AG04449 (cell line): ENCODE measurements around the gene CUL1.

ENCODE experiments used
- CTCF ChIA-PET: fragments of 350-600 bp; formaldehyde crosslinking; extraction: SDS; loops from one replicate; lab custom pipeline; 2021; ENCODE audit warnings: antibody characterized with exemption; lab: Yijun Ruan, JAX
- POLR2A ChIA-PET: fragments of 400-600, 350-600 bp; formaldehyde crosslinking; extraction: SDS; loops from one replicate; lab custom pipeline; 2020; ENCODE audit warnings: antibody characterized with exemption, inconsistent platforms; lab: Yijun Ruan, JAX
- DNase-seq: peaks from one replicate; pipeline ENCODE4 v3.0.0-alpha.2; 2010; ENCODE audit warnings: low read depth, low spot score
- H3K4me3 ChIP-seq: 2 replicates; pipeline ENCODE4 v1.5.1; 2011; ENCODE audit warnings: low read depth, mild to moderate bottlenecking, control low read depth, low read length
- CTCF ChIP-seq: IDR thresholded peaks from one replicate; pipeline ENCODE4 v1.5.1; 2011; ENCODE audit warnings: mild to moderate bottlenecking, moderate library complexity, low read length, control low read depth, inconsistent platforms; ENCODE audit not compliant: insufficient read depth; ENCODE audit errors: missing control alignments

The CUL1 gene

GRCh38 chr7:148770004-148770403 is 71.3 kb downstream of the CUL1 start:
- ChIA-PET CTCF (interaction anchor here (1.7 kb wide), 1 partner anchor 195 kb away, joined by 4 read pairs; no protein-coding TSS in a partner anchor), POLR2A (no interaction called here)
- DNase-seq = no peak
- no peak overlapping the region for H3K4me3 ChIP-seq
- no peak for TF ChIP-seq CTCF

DNA sequence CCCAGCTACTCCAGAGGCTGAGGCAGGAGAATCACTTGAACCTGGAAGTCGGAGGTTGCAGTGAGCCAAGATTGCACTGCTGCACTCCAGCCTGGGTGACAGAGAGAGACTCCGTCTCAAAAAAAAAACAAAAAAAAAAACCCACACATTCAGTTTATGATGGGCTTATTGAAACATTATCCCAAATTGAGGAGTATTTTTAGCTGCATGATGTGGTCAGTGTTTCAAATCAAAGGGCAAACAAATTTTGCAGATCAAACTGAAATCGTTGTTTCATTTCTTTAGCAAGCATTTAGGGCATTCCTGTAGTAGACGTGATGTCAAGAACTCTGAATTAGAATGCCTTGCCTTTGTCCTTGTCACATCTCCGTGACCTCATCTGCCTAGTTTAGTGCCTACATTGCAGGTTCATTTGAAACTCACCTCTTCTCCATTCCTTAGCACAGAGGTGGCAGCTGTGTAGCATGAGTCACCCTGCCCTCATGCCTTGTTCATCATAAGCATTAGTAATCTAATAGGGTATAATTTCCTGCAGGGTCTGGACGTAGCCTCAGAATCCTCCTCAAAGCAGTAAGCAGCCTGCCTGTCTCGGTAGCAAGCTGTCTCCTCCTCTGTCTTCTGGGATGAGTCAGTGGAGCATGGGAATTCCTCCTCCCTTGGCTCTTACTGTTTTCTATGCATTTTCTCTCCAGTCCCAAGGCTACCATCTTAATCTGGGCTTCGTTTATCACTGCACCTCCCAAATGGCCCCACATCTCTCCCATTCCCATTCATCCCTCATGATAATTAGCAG is 73.8 kb downstream of the CUL1 start:
- peak; percentile 73 for DNase-seq
- POLR2A ChIA-PET = interaction anchor here (0.5 to 1.0 kb wide), 2 partner anchors 11 to 74 kb away, joined by 3 read pairs; partner anchors contain the start of gene CUL1
- CTCF ChIA-PET = interaction anchor here (2.6 to 2.8 kb wide), 2 partner anchors 190 to 197 kb away, joined by 8 to 10 read pairs; no protein-coding TSS in a partner anchor
- TF ChIP-seq CTCF = no peak
- no peak overlapping the region for H3K4me3 ChIP-seq

GRCh38 chr7:148773334-148773733 is 74.6 kb downstream of the CUL1 start:
- no peak for DNase-seq
- no peak for TF ChIP-seq CTCF
- ChIA-PET CTCF (interaction anchor here (1.3 to 2.8 kb wide), 3 partner anchors 9 to 198 kb away, joined by 4 to 10 read pairs (median 8); no protein-coding TSS in a partner anchor), POLR2A (interaction anchor here (1.0 kb wide), 1 partner anchor 75 kb away, joined by 3 read pairs; the partner anchor contains the start of gene CUL1)
- H3K4me3 ChIP-seq = no peak overlapping the region

DNA sequence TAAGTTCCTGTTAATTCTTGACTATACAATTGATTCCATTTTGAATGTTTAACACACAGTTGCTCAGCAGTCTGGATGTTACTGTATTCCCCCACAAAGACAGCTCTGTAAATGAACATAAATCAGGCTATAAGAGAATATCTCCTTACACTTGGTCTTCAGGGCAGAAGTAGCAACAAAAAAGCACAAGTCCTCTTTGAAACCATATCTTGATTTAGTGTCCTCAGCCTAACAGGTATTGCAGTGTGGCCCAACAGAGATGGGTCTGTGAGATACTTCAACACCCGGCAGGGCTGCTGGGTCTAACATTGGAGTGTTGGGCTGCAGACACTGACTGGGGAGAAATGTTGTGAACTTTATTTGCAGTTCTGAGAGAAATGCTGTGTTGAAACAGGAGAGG is 75.8 kb downstream of the CUL1 start:
- ChIA-PET POLR2A (no interaction called here), CTCF (interaction anchor here (0.7 to 2.8 kb wide), 7 partner anchors 8 to 199 kb away, joined by 3 to 10 read pairs (median 5); no protein-coding TSS in a partner anchor)
- no peak for TF ChIP-seq CTCF
- H3K4me3 ChIP-seq = no peak overlapping the region
- DNase-seq = no peak

DNA sequence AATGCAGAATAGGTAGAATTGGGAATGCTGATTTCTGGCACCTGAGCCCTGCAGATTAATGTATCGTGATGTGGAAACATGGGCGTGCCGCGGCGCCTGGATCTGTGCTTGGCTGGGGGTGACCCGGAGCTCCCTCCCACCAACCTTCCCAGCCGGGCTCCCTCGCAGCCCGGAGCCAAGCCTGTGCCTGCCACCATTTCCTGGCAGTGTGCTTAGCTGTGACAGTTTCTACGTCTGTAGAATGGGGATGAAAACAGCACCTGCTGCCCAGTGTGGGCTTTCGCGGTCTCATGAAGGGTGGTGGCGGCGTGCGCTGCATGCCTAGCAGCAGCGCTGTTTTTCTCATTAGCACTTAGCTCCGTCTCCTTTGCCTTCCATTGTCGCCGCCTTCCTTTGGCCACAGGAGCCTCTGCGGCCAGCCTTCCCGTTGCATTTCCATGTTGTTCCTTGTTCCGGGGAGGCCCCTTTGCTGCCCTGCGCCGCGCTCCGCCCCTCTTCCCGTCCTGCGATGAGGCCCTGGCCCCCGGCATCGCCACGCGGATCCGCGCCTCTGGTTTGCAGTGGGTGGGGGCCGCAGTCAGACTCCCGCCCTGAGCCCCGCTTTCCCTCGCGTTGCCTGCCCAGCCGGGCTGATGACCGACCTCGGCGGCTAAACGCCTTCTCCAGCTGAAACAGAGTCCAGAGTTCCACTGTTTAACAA is 84.2 kb downstream of the CUL1 start:
- POLR2A ChIA-PET = interaction anchor here (0.6 kb wide), 1 partner anchor 10 kb away, joined by 3 read pairs; no protein-coding TSS in a partner anchor
- no peak overlapping the region for H3K4me3 ChIP-seq
- no peak for TF ChIP-seq CTCF
- CTCF ChIA-PET = interaction anchor here (1.1 kb wide), 1 partner anchor 9 kb away, joined by 4 read pairs; no protein-coding TSS in a partner anchor
- no peak for DNase-seq
